Measurements from ENCODE around the gene LRMDA.

Gene LRMDA

GRCh38 chr10:76453332-76453731 lies 1021.9 kb downstream of the LRMDA start:
- Histone ChIP-seq H3K4me3 (ENCODE audit: low read depth, low read length) (no peak overlapping the region), H3K27me3 (ENCODE audit: insufficient read depth, low read length) (no peaks in the 10 kb centered on the region), H3K79me2 (ENCODE audit: control insufficient read depth, insufficient read depth, low read length, unreplicated experiment) (no peaks in the 10 kb centered on the region), H3K27ac (ENCODE audit: low read depth, low read length) (no peak overlapping the region), H2AFZ (ENCODE audit: low read length, unreplicated experiment) (no peak overlapping the region), H3K36me3 (ENCODE audit: insufficient read depth, low read length) (no peaks in the 10 kb centered on the region), H3K4me1 (ENCODE audit: control insufficient read depth, insufficient read depth, low read length, unreplicated experiment) (no peaks in the 10 kb centered on the region)

- Histone ChIP-seq H3K4me1 (ENCODE audit: control insufficient read depth, insufficient read depth, low read length, unreplicated experiment) (no peaks in the 10 kb centered on the region), H3K27me3 (ENCODE audit: insufficient read depth, low read length) (no peaks in the 10 kb centered on the region), H3K27ac (ENCODE audit: low read depth, low read length) (no peak overlapping the region), H3K36me3 (ENCODE audit: insufficient read depth, low read length) (no peaks in the 10 kb centered on the region), H2AFZ (ENCODE audit: low read length, unreplicated experiment) (no peak overlapping the region), H3K79me2 (ENCODE audit: control insufficient read depth, insufficient read depth, low read length, unreplicated experiment) (no peaks in the 10 kb centered on the region), H3K4me3 (ENCODE audit: low read depth, low read length) (no peak overlapping the region)
These were observed 1022.6 kb downstream of the LRMDA start for GRCh38 chr10:76453997-76454396.

- Histone ChIP-seq H3K4me1 (ENCODE audit: control insufficient read depth, insufficient read depth, low read length, unreplicated experiment) (no peaks in the 10 kb centered on the region), H3K27me3 (ENCODE audit: insufficient read depth, low read length) (no peaks in the 10 kb centered on the region), H3K79me2 (ENCODE audit: control insufficient read depth, insufficient read depth, low read length, unreplicated experiment) (no peaks in the 10 kb centered on the region), H2AFZ (ENCODE audit: low read length, unreplicated experiment) (no peak overlapping the region), H3K4me3 (ENCODE audit: low read depth, low read length) (no peak overlapping the region), H3K36me3 (ENCODE audit: insufficient read depth, low read length) (no peaks in the 10 kb centered on the region), H3K27ac (ENCODE audit: low read depth, low read length) (no peak overlapping the region)
These were observed 1023.2 kb downstream of the LRMDA start for GRCh38 chr10:76454506-76455140.

GRCh38 chr10:76456197-76456596 lies 1024.8 kb downstream of the LRMDA start:
- no peaks in the 10 kb centered on the region for H3K4me1 ChIP-seq (ENCODE audit: control insufficient read depth, insufficient read depth, low read length, unreplicated experiment)

GRCh38 chr10:76459016-76459730 lies 1027.7 kb downstream of the LRMDA start:
- no peak overlapping the region for H3K4me3 ChIP-seq (ENCODE audit: low read depth, low read length)
- H3K79me2 ChIP-seq (ENCODE audit: control insufficient read depth, insufficient read depth, low read length, unreplicated experiment), result no peaks in the 10 kb centered on the region
- no peaks in the 10 kb centered on the region for H3K27me3 ChIP-seq (ENCODE audit: insufficient read depth, low read length)
- no peaks in the 10 kb centered on the region for H3K4me1 ChIP-seq (ENCODE audit: control insufficient read depth, insufficient read depth, low read length, unreplicated experiment)
- H3K36me3 ChIP-seq (ENCODE audit: insufficient read depth, low read length), result no peaks in the 10 kb centered on the region
- H2AFZ ChIP-seq (ENCODE audit: low read length, unreplicated experiment), result no peak overlapping the region
- H3K27ac ChIP-seq (ENCODE audit: low read depth, low read length), result no peak overlapping the region

More at GRCh38 chr10:76456197-76456596, 1024.8 kb downstream of the LRMDA start:
- H2AFZ ChIP-seq (ENCODE audit: low read length, unreplicated experiment), result no peak overlapping the region
- no peak overlapping the region for H3K4me3 ChIP-seq (ENCODE audit: low read depth, low read length)
- H3K27me3 ChIP-seq (ENCODE audit: insufficient read depth, low read length), result no peaks in the 10 kb centered on the region
- no peaks in the 10 kb centered on the region for H3K36me3 ChIP-seq (ENCODE audit: insufficient read depth, low read length)
- no peak overlapping the region for H3K27ac ChIP-seq (ENCODE audit: low read depth, low read length)
- no peaks in the 10 kb centered on the region for H3K79me2 ChIP-seq (ENCODE audit: control insufficient read depth, insufficient read depth, low read length, unreplicated experiment)

GRCh38 chr10:76461024-76461423 lies 1029.6 kb downstream of the LRMDA start:
- Histone ChIP-seq H3K79me2 (ENCODE audit: control insufficient read depth, insufficient read depth, low read length, unreplicated experiment) (no peaks in the 10 kb centered on the region), H3K27me3 (ENCODE audit: insufficient read depth, low read length) (no peaks in the 10 kb centered on the region), H3K27ac (ENCODE audit: low read depth, low read length) (no peak overlapping the region), H3K4me1 (ENCODE audit: control insufficient read depth, insufficient read depth, low read length, unreplicated experiment) (no peaks in the 10 kb centered on the region), H3K36me3 (ENCODE audit: insufficient read depth, low read length) (no peaks in the 10 kb centered on the region), H2AFZ (ENCODE audit: low read length, unreplicated experiment) (no peak overlapping the region), H3K4me3 (ENCODE audit: low read depth, low read length) (no peak overlapping the region)

GRCh38 chr10:76463111-76463510 lies 1031.7 kb downstream of the LRMDA start:
- H3K36me3 ChIP-seq (ENCODE audit: insufficient read depth, low read length), result no peaks in the 10 kb centered on the region
- no peaks in the 10 kb centered on the region for H3K79me2 ChIP-seq (ENCODE audit: control insufficient read depth, insufficient read depth, low read length, unreplicated experiment)
- H3K4me1 ChIP-seq (ENCODE audit: control insufficient read depth, insufficient read depth, low read length, unreplicated experiment), result no peaks in the 10 kb centered on the region
- no peak overlapping the region for H2AFZ ChIP-seq (ENCODE audit: low read length, unreplicated experiment)
- no peak overlapping the region for H3K27ac ChIP-seq (ENCODE audit: low read depth, low read length)
- H3K4me3 ChIP-seq (ENCODE audit: low read depth, low read length), result no peak overlapping the region
- no peaks in the 10 kb centered on the region for H3K27me3 ChIP-seq (ENCODE audit: insufficient read depth, low read length)

- H3K36me3 ChIP-seq (ENCODE audit: insufficient read depth, low read length), result no peaks in the 10 kb centered on the region
These were observed 1035.5 kb downstream of the LRMDA start for GRCh38 chr10:76466836-76467503.

GRCh38 chr10:76469675-76470074 lies 1038.3 kb downstream of the LRMDA start:
- Histone ChIP-seq H3K27ac (ENCODE audit: low read depth, low read length) (no peak overlapping the region), H3K79me2 (ENCODE audit: control insufficient read depth, insufficient read depth, low read length, unreplicated experiment) (no peaks in the 10 kb centered on the region), H3K4me1 (ENCODE audit: control insufficient read depth, insufficient read depth, low read length, unreplicated experiment) (no peaks in the 10 kb centered on the region), H2AFZ (ENCODE audit: low read length, unreplicated experiment) (no peak overlapping the region), H3K36me3 (ENCODE audit: insufficient read depth, low read length) (no peaks in the 10 kb centered on the region), H3K27me3 (ENCODE audit: insufficient read depth, low read length) (no peaks in the 10 kb centered on the region), H3K4me3 (ENCODE audit: low read depth, low read length) (no peak overlapping the region)

More at GRCh38 chr10:76466836-76467503, 1035.5 kb downstream of the LRMDA start:
- Histone ChIP-seq H3K27me3 (ENCODE audit: insufficient read depth, low read length) (no peaks in the 10 kb centered on the region), H2AFZ (ENCODE audit: low read length, unreplicated experiment) (no peak overlapping the region), H3K27ac (ENCODE audit: low read depth, low read length) (no peak overlapping the region), H3K79me2 (ENCODE audit: control insufficient read depth, insufficient read depth, low read length, unreplicated experiment) (no peaks in the 10 kb centered on the region), H3K4me1 (ENCODE audit: control insufficient read depth, insufficient read depth, low read length, unreplicated experiment) (no peaks in the 10 kb centered on the region), H3K4me3 (ENCODE audit: low read depth, low read length) (no peak overlapping the region)

- Histone ChIP-seq H3K79me2 (ENCODE audit: control insufficient read depth, insufficient read depth, low read length, unreplicated experiment) (no peaks in the 10 kb centered on the region), H3K4me1 (ENCODE audit: control insufficient read depth, insufficient read depth, low read length, unreplicated experiment) (no peaks in the 10 kb centered on the region), H2AFZ (ENCODE audit: low read length, unreplicated experiment) (no peak overlapping the region), H3K36me3 (ENCODE audit: insufficient read depth, low read length) (no peaks in the 10 kb centered on the region), H3K4me3 (ENCODE audit: low read depth, low read length) (no peak overlapping the region), H3K27ac (ENCODE audit: low read depth, low read length) (no peak overlapping the region), H3K27me3 (ENCODE audit: insufficient read depth, low read length) (no peaks in the 10 kb centered on the region)
These were observed 1047.8 kb downstream of the LRMDA start for GRCh38 chr10:76479103-76479790.

Measured in ACC112 (cell line).